Ovary (tissue), 3 donors: ENCODE measurements around the gene MYMK.

Experiments
- CTCF ChIP-seq, 3 donors: fragments of 450-650 bp in 2 of 3; fragments of 200-600 bp in 1 of 3; IDR thresholded peaks; one replicate each; pipeline versions ENCODE4 v1.5.1 to v1.8.0; 2016 to 2022; ENCODE audit warnings: antibody characterized with exemption in 3 of 3, mild to moderate bottlenecking in 1 of 3
- EP300 ChIP-seq: sonication (generic); formaldehyde crosslinking; IDR thresholded peaks from one replicate; pipeline ENCODE4 v1.6.1; 2017; ENCODE audit warnings: antibody characterized with exemption
- donor health status: DM: no; HTN: no; CAD: no.

- no peak for TF ChIP-seq EP300
- no peak for TF ChIP-seq CTCF (IDR thresholded peaks at IDR 0.05)
Measured at GRCh38 chr9:133496861-133497842, 27.6 kb downstream of the MYMK start.
